ENCODE measurements around the gene LYL1.

DNA sequence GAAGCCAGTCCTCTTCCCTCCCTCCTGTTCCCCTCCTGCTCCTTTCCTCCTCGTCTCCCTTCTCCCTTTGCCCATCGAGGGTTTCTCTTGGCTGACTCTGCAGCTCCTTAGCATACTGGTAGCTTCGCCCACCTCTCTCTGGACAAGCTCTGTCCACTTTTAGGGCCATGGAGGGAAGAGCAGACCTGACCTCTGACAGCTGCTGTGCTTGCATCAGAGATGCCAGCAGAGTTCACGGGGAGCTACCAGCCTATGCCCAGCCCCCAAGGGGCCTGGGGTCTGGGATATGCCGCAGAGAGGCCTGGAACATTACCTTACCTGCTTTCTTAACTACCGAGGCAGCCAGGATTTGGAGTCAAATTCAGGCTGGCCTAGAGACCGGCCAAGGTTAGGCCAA is 19.7 kb downstream of the LYL1 start:
- TF ChIP-seq YY1 (IDR thresholded peaks at IDR 0.05; ENCODE audit: insufficient read depth, insufficient read length): no peak
- TF ChIP-seq ZNF274 (IDR thresholded peaks at IDR 0.05; ENCODE audit: low read depth, low read length): no peak

Data from NT2/D1 (cell line).